ENCODE measurements around the gene HNMT.

DNA sequence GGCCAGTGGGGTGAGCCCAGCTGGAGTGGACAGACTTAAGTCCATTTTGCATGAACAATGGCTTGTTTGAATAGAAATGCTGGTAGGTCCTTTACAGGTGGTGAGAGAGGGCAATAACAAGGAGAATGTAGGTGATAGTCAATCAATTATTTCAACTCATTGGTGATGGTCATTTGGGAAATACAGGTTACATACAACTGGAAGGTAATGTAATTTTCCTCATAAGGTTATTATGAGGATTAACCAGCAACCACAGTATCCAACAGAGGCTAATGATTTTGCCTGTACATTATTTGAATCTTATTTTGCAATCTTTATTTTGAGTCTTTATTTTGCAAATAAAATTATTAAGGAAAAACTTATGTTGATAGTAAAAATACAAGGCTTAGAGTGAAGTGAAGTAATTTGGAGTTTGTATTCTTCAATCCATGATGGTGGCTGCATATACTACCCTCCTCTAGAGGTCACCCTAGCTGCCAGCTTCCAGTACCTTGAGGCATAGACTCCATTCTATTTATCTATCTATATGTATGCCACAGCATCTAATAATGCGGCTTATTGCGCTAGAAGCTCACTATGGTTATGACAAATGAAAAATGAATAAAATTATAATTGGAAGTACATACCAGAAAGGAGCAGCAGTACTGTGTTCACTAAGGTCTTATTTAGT lies 20.5 kb upstream of the HNMT start:
- TF ChIP-seq EP300 (conservative IDR thresholded peaks at IDR 0.05; ENCODE audit: poor library complexity, severe bottlenecking) (no peak), REST (IDR thresholded peaks at IDR 0.05; ENCODE audit: borderline replicate concordance) (no peak), MXI1 (conservative IDR thresholded peaks at IDR 0.05; ENCODE audit: poor library complexity, severe bottlenecking) (no peak), EZH2 (IDR thresholded peaks at IDR 0.05; ENCODE audit: borderline replicate concordance, insufficient read depth, low read length, poor library complexity, severe bottlenecking) (no peak)
- TF ChIP-seq, protein P1, sequence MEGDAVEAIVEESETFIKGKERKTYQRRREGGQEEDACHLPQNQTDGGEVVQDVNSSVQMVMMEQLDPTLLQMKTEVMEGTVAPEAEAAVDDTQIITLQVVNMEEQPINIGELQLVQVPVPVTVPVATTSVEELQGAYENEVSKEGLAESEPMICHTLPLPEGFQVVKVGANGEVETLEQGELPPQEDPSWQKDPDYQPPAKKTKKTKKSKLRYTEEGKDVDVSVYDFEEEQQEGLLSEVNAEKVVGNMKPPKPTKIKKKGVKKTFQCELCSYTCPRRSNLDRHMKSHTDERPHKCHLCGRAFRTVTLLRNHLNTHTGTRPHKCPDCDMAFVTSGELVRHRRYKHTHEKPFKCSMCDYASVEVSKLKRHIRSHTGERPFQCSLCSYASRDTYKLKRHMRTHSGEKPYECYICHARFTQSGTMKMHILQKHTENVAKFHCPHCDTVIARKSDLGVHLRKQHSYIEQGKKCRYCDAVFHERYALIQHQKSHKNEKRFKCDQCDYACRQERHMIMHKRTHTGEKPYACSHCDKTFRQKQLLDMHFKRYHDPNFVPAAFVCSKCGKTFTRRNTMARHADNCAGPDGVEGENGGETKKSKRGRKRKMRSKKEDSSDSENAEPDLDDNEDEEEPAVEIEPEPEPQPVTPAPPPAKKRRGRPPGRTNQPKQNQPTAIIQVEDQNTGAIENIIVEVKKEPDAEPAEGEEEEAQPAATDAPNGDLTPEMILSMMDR (IDR thresholded peaks at IDR 0.05; ENCODE audit: poor library complexity, severe bottlenecking) = no peak
